PC-3 (cell line): ENCODE data around the gene ELF3. TPM values are rescaled to one million over a fixed set of nuclear protein-coding genes. Genes with fewer than 3 reads are reported as not detected.

Experiments
- ATAC-seq: fragments of 200-7000 bp; cut with Tn5 transposase; 2 replicates; pipeline ENCODE4 v1.9.1; 2020; ENCODE audit warnings: mild to moderate bottlenecking, moderate library complexity
- BruUV-seq: library from RNA; stranded (reverse); fragments of 400-500 nt; replicated peaks from 2 replicates; lab custom pipeline; 2021; lab: Mats Ljungman, UMichigan
- CTCF ChIA-PET: fragments of 300-600 bp; sonication (Branson Sonifier 250); formaldehyde crosslinking; loops from one replicate; lab custom pipeline; 2022; ENCODE audit warnings: antibody characterized with exemption; lab: Charles Lee
- POLR2A ChIA-PET: fragments of 300-600 bp; sonication (Branson Sonifier 250); formaldehyde crosslinking; loops from one replicate; lab custom pipeline; 2022; ENCODE audit warnings: antibody characterized with exemption; ENCODE audit not compliant: unreplicated experiment; lab: Charles Lee
- DNase-seq: peaks from one replicate; pipeline ENCODE4 v3.0.0-alpha.2; 2015
- H2AFZ ChIP-seq: fragments of 300-600 bp; sonication (generic); 2 replicates; pipeline ENCODE4 v1.6.0; 2016; ENCODE audit warnings: antibody characterized with exemption, low read length
- H3F3A ChIP-seq: fragments of 300-600 bp; sonication (generic); one replicate; pipeline ENCODE4 v1.6.0; 2017; ENCODE audit warnings: antibody characterized with exemption, low read length, control low read depth, mild to moderate bottlenecking; ENCODE audit not compliant: unreplicated experiment
- H3K27ac ChIP-seq: fragments of 300-600 bp; sonication (generic); 2 replicates; pipeline ENCODE4 v1.5.1; 2016; ENCODE audit warnings: mild to moderate bottlenecking, low read length
- H3K27me3 ChIP-seq: fragments of 300-600 bp; sonication (generic); 2 replicates; pipeline ENCODE4 v1.6.1; 2016; ENCODE audit warnings: low read length, mixed read lengths
- H3K36me3 ChIP-seq: fragments of 300-600 bp; sonication (generic); 2 replicates; pipeline ENCODE4 v1.6.1; 2016; ENCODE audit warnings: low read depth, mixed run types, low read length, mixed read lengths
- H3K4me1 ChIP-seq: fragments of 300-600 bp; sonication (generic); 2 replicates; pipeline ENCODE4 v1.5.1; 2016; ENCODE audit warnings: low read length; ENCODE audit not compliant: insufficient read depth
- H3K4me2 ChIP-seq: fragments of 300-600 bp; sonication (generic); 2 replicates; pipeline ENCODE4 v1.6.0; 2016; ENCODE audit warnings: low read length
- H3K4me3 ChIP-seq: fragments of 300-600 bp; sonication (generic); 2 replicates; pipeline ENCODE4 v1.5.1; 2016; ENCODE audit warnings: mild to moderate bottlenecking, low read length, mixed read lengths
- H3K79me2 ChIP-seq: fragments of 300-600 bp; sonication (generic); 2 replicates; pipeline ENCODE4 v1.6.1; 2017; ENCODE audit warnings: low read length, mixed read lengths
- H3K9ac ChIP-seq: fragments of 300-600 bp; sonication (generic); 2 replicates; pipeline ENCODE4 v1.6.0; 2016; ENCODE audit warnings: mild to moderate bottlenecking, low read length
- H3K9me2 ChIP-seq: fragments of 300-600 bp; sonication (generic); replicated peaks from 2 replicates; pipeline ENCODE4 v1.6.1; 2016; ENCODE audit warnings: mixed run types, low read length, mixed read lengths
- H3K9me3 ChIP-seq: fragments of 300-600 bp; sonication (generic); 2 replicates; pipeline ENCODE4 v1.6.1; 2016; ENCODE audit warnings: low read length, mixed read lengths
- H4K20me1 ChIP-seq: fragments of 300-600 bp; sonication (generic); 2 replicates; pipeline ENCODE4 v1.6.1; 2016; ENCODE audit warnings: low read length, mixed read lengths
- EZH2 ChIP-seq: fragments of 300-600 bp; sonication (generic); IDR thresholded peaks from one replicate; pipeline ENCODE4 v1.6.1; 2017; ENCODE audit warnings: antibody characterized with exemption, mild to moderate bottlenecking, low read length; ENCODE audit not compliant: unreplicated experiment
- EZH2phosphoT487 ChIP-seq: fragments of 300-600 bp; sonication (generic); IDR thresholded peaks from 2 replicates; pipeline ENCODE4 v1.6.1; 2018; ENCODE audit warnings: mild to moderate bottlenecking, antibody characterized with exemption, low read length, borderline replicate concordance
- intact Hi-C: fragments of 100-400 bp; cut with micrococcal nuclease; formaldehyde crosslinking; loops from 2 replicates; pipeline ENCODE4 v1.9.0; 2023
- total RNA-seq: library from RNA; depleted of rRNA; stranded (reverse); fragments of >200 nt; gene quantifications from 2 replicates; pipeline ENCODE4 v1.2.3, GENCODE V29; 2014
- TF ChIP-seq, protein P1 (sequence below): fragments of 300-600 bp; sonication (generic); conservative IDR thresholded peaks from 2 replicates; pipeline ENCODE4 v1.5.1; 2017; ENCODE audit warnings: antibody characterized with exemption, low read depth, mild to moderate bottlenecking, low read length

ELF3 gene
- total RNA-seq, 1 experiment from 2014 or later, result 399 TPM

DNA sequence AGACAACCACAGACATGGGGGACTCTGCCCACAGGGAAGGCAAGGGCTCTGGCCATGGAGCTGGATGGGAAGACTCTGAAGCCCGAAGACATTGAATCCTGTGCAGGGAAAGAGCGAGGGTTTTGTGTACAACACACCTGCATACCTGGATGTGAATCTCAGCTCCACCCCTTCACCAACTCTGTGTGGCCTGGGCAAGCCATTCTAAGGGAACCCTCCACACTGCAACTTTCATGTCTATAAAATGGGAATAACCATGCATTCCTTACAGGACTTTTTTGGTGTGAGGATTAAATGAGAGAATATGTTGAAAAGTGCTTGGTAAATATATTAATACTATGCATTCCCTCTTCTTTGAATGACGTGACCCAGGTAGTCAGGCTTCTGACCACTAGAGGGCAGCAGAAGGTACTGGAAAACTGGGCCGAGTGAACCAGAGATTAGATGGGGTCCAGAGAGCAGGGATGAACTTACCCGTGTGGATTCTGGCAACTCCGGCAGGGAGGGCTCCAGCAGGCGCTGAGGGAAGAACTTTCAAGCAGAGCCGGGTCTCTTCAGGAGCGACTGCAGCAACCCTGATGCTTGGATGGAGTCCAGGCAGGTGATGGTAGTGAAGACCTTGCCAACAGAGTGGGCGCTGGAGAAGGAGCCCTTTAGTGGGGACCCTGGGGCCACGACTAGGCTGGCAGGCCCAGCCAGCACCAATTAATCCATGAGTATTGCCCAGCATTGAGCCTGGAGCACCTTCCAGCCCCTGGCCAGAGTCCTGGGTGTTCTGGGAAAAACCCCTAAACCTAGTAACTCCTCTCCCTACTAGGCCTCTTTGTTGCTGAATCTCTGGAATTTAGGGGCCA, 834 bp upstream of the ELF3 start:
- Histone ChIP-seq H3K4me1 (peaks cover 70% of the 10 kb centered on the region), H3K79me2 (peaks cover 49% of the 10 kb centered on the region), H3K9me2 (no peaks in the 10 kb centered on the region), H3K27ac (peak overlapping the region; percentile 97), H3K4me2 (peak overlapping the region; percentile 98), H3K27me3 (no peaks in the 10 kb centered on the region), H3K36me3 (peaks cover 34% of the 10 kb centered on the region), H3K9me3 (no peaks in the 10 kb centered on the region), H3F3A (no peaks in the 10 kb centered on the region), H4K20me1 (peaks cover 39% of the 10 kb centered on the region), H3K9ac (peak overlapping the region; percentile 85), H2AFZ (no peak overlapping the region), H3K4me3 (peak overlapping the region; percentile 95)
- DNase-seq (peak; percentile 89), ATAC-seq (peak; percentile 44)
- BruUV-seq, result TSS peak; percentile 36
- ChIA-PET POLR2A (interaction anchor here (0.5 to 2.5 kb wide), 17 partner anchors 14 to 121 kb away, joined by 3 to 20 read pairs (median 4); no protein-coding TSS in a partner anchor), CTCF (interaction anchor here (0.6 to 1.4 kb wide), 3 partner anchors 25 to 109 kb away, joined by 3 to 5 read pairs (median 3); no protein-coding TSS in a partner anchor)
- TF ChIP-seq EZH2, result no peak
- TF ChIP-seq, protein P1, sequence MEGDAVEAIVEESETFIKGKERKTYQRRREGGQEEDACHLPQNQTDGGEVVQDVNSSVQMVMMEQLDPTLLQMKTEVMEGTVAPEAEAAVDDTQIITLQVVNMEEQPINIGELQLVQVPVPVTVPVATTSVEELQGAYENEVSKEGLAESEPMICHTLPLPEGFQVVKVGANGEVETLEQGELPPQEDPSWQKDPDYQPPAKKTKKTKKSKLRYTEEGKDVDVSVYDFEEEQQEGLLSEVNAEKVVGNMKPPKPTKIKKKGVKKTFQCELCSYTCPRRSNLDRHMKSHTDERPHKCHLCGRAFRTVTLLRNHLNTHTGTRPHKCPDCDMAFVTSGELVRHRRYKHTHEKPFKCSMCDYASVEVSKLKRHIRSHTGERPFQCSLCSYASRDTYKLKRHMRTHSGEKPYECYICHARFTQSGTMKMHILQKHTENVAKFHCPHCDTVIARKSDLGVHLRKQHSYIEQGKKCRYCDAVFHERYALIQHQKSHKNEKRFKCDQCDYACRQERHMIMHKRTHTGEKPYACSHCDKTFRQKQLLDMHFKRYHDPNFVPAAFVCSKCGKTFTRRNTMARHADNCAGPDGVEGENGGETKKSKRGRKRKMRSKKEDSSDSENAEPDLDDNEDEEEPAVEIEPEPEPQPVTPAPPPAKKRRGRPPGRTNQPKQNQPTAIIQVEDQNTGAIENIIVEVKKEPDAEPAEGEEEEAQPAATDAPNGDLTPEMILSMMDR, result peak; percentile 85
- intact Hi-C loops, result loop anchor here (1.0 to 2.0 kb wide), 4 partner anchors 9 to 110 kb away; no protein-coding TSS in a partner anchor

DNA sequence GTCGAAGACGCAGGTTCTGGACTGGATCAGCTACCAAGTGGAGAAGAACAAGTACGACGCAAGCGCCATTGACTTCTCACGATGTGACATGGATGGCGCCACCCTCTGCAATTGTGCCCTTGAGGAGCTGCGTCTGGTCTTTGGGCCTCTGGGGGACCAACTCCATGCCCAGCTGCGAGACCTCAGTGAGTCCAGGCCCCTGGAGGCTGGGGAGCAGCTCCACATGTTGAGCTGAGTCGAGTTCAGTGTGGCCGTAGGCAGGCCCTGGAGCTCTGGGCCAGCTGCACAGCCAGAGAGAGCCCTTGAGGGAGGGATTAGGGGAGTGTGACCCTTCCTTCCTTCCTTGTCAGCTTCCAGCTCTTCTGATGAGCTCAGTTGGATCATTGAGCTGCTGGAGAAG, 1.6 kb downstream of the ELF3 start:
- POLR2A ChIA-PET, result interaction anchor here (0.6 to 2.5 kb wide), 4 partner anchors 23 to 506 kb away, joined by 6 to 20 read pairs (median 8); no protein-coding TSS in a partner anchor

More for the DNA sequence above, 1.6 kb downstream of the ELF3 start:
- CTCF ChIA-PET, result no interaction called here
- no peak for ATAC-seq
- H3K4me3 ChIP-seq, result peak overlapping the region; percentile 95
- peaks cover 80% of the 10 kb centered on the region for H3K4me1 ChIP-seq
- no peak for DNase-seq
- no peak overlapping the region for H2AFZ ChIP-seq
- H3K4me2 ChIP-seq, result peak overlapping the region; percentile 98
- TF ChIP-seq EZH2phosphoT487 (no peak), EZH2 (no peak)
- TF ChIP-seq, protein P1, result no peak
- H3K27ac ChIP-seq, result 0 out of 2 replicates have a peak overlapping the region, but pooled peaks have one; percentile 3
- BruUV-seq, result no TSS peak
- peaks cover 40% of the 10 kb centered on the region for H3K36me3 ChIP-seq
- no peaks in the 10 kb centered on the region for H3K9me2 ChIP-seq
- H3F3A ChIP-seq, result no peaks in the 10 kb centered on the region
- intact Hi-C loops, result loop anchor here (2.0 kb wide), 1 partner anchor 23 kb away; no protein-coding TSS in a partner anchor
- H3K9ac ChIP-seq, result peak overlapping the region; percentile 92
- no peaks in the 10 kb centered on the region for H3K9me3 ChIP-seq
- H3K79me2 ChIP-seq, result peaks cover 68% of the 10 kb centered on the region
- no peaks in the 10 kb centered on the region for H3K27me3 ChIP-seq
- peaks cover 52% of the 10 kb centered on the region for H4K20me1 ChIP-seq
